Fibroblast of skin of left quadriceps (primary cell): ENCODE data around the gene HNRNPK.
A peak's percentile ranks its signal among the peaks of the same experiment; 100 is the strongest.

Experiments
- DNase-seq, 2 experiments: peaks; one replicate each; pipeline ENCODE4 v3.0.0-alpha.2; 2013; ENCODE audit warnings: low read depth in 2 of 2

The HNRNPK gene

DNA sequence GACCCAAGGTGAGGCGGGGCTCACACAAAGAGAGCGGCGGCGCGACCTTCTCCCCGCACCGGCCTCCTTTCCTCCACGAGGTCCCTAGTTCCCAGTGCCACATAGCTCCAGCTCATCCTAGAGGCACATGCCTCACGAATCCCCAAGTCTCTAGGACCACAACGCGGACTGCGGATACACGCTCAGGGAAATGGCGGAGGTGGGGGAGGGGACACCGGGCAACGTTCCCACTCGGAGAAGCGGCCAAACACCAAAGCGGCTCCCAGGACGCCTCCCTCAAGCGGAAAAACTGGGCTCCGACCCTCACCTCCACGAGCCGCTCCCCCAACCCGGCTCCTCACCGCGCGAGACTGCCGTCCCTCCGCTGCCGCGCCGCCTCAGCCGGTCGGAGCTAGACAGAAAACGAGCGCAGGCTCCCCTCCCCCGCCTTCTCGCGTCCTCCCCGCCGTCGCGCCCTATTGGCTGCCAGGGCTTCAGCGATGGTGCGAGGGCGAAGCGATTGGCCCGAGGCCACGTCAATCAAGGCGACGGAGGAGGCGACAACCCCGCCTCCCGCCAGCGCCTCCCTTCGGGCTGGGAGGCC, at the start of gene HNRNPK:
Gene HNRNPK, minus strand, starts transcription at position 404 of the 583 bp plus-strand sequence. CDS start 1,963 bp downstream, outside the sequence.
- DNase-seq: peak; percentile 98

DNA sequence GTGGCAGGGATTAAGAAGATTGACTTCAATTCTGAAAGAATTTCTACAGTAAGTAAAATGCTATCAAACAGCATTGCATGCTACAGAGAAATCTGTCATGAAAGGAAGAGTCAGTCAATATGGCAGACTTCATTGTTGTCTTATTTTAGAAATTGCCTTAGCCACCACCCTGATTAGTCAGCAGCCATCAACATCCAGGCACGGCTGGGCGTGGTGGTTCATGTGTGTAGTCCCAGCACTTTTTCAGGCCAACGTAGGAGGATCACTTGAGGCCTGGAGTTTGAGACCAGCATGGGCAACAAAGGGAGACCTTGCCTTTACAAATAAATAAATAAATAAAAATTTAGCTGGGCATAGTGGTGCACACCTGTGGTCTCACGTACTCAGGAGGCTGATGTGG, 47.2 kb upstream of the HNRNPK start:
- DNase-seq: no peak

- DNase-seq: no peak
Measured at GRCh38 chr9:84024041-84024575, 44.1 kb upstream of the HNRNPK start.

DNA sequence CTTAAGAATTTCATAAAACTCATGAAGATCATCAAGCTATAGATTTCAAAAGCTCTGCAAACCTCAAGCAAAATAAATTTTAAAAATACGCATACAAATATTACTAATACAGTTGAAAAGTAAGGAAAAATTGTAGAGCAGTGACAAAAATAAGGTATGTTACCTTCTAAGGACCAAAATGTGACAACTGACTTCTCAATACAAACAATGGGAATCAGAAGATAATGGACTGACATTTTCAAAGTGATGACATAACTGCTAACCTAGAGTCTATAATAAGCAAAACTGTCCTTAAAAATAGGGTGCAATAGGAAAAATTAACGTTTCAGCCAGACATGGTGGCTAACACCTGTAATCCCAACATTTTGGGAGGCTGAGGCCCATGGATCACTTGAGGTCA, 27.6 kb upstream of the HNRNPK start:
- no peak for DNase-seq

DNA sequence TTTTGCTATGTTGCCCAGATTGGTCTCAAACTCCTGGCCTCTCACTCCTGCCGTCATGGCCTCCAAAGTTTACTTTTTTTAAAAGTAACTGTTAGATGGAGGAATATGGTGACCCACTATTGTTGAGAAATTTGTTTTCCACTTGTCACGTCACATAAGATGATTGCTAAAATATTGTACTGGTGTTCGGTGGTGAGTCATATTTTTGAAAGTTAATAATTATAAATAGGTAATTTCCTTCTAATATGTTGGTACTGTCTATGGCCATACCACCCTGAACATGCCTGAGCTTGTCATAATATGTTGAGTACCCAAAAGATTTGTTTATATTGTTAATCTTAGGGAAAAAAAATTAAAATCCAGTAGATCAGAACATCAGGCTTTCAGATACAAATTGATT, 23.2 kb upstream of the HNRNPK start:
- DNase-seq: no peak

DNA sequence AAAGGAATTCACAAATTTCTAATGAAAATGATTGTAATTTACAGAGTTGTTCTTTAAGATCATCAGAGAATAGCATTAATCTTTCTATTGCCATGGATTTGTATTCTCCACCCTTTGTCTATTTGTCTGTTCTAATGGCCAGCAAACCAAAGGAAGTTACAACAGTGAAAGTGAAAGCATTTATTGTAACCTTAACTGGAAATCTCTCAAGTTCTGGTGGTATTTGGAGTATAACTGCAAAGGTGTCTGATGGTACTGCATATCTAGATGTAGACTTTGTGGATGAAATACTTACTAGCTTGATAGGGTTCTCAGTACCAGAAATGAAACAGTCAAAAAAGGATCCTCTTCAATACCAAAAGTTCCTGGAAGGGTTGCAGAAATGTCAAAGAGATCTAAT, 22.3 kb upstream of the HNRNPK start:
- no peak for DNase-seq

DNA sequence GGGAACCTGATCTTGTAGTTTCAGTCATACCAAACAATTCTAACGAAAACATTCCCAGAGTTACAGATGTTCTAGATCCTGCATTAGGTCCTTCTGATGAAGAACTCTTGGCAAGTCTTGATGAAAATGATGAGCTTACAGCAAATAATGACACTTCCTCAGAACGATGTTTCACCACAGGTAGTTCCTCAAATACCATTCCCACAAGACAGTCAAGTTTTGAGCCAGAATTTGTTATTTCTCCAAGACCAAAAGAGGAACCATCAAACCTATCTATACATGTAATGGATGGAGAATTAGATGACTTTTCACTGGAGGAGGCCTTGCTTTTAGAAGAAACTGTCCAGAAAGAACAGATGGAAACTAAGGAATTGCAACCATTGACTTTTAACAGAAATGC, 21.6 kb upstream of the HNRNPK start:
- DNase-seq: no peak

GRCh38 chr9:84000186-84000585, 20.2 kb upstream of the HNRNPK start:
- peak in 1 of 2 experiments; percentile 30 for DNase-seq

GRCh38 chr9:83999141-83999918, 19.3 kb upstream of the HNRNPK start:
- no peak for DNase-seq

DNA sequence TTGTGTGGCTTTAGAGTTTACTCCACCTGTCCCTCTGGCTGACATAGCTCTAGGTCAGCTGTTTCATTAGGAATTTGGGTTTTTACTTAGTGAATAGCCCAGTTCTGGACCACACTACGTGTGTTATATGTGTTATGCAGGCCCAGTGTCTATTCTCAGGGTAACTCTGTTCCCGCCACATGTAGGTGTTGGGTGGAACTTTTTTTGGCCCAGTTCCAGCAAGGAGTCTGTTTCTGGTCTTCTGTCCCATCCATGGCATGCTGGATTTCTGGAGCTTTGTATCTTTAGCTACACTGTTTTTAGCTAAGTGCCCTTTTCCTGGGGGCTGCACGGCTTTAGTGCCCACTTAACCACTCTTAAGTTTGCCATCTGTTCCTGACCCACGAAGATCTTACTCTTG, 16.1 kb upstream of the HNRNPK start:
- no peak for DNase-seq

- no peak for DNase-seq
Measured at GRCh38 chr9:83992901-83993300, 12.9 kb upstream of the HNRNPK start.

DNA sequence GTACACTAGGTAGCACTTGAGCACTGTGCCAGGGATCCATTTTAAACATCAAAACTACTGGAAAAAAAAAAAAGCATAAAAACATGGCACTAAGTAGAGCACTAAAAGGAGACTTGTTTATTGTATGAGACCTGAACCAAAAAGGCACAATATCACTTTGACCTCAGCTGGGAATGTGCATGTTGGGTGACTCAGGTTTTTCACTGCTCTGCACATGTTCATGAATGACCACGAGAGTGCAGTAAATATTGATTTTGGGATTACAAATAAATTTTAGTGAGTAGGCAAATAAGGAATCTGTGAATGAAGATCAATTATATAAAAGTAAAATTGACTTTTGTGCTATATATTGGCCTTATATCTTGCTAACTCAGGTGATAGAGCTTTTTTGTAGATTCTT, 12.4 kb upstream of the HNRNPK start:
- DNase-seq: no peak

GRCh38 chr9:83991355-83991754, 11.3 kb upstream of the HNRNPK start:
- DNase-seq: no peak

- DNase-seq: no peak
Measured at GRCh38 chr9:83988411-83988810, 8.4 kb upstream of the HNRNPK start.

DNA sequence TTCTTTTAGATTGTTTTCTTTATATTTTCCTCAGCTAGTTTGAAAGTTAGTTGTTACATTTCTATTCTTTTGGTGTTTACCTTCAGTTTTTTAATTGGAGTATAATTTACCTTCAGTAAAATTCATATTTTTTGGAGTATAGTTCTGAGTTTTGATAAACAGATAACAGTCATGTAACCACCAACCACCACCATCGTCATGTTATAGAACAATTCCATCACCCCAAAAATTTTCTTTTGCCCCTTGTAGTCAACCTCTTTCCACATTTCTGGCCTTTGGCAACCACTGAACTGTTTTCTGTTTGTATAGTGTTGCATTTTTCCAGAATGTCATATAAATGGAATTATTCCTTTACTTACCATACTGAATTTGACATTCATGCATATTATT, 7.4 kb upstream of the HNRNPK start:
- no peak for DNase-seq

DNA sequence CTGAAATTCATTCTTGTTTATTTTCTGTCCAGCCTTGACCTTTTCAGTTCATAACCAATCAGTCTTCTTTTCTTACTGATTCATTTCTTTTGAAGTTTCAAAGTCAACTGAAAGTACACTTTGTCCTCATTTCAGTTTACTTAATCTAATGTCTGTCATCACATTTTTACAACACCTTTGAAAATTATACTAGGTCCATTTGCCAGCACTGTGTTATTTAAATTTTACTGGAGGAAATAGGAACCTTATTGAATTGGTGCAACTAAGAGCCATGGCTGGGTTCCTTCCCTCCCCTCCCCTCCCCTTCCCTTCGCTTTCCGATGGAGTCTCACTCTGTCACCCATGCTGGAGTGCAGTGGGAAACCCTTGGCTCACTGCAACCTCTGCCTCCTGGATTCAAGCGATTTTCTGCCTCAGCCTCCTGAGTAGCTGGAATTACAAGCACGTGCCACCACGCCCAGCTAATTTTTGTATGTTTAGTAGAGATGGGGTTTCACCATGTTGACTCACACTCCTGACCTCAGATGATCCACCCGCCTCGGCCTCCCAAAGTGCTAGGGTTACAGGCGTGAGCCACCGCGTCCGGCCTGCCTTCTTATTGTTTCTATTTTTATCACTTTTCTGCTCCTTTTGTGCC, 6.9 kb upstream of the HNRNPK start:
- no peak for DNase-seq

DNA sequence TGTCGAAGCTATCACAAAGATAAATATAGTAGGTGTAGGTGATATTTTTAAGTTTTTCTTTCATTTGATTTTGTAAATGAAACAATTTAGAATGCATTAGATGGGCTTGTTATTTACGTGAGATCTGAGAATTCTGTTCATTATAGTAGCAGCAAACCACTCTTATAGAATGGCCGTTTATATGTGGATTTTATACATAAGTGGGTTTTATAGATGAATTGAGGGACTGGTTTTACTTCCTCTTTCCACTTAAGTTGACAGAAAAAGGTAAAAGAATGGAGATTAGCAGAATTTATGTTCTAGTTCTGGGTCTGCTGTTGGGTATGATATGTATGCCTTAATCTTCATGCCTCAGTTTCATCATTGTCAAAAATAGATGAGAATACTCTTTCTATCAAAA, 6.2 kb upstream of the HNRNPK start:
- no peak for DNase-seq

GRCh38 chr9:83981126-83981871, 1.3 kb upstream of the HNRNPK start:
- DNase-seq: no peak

DNA sequence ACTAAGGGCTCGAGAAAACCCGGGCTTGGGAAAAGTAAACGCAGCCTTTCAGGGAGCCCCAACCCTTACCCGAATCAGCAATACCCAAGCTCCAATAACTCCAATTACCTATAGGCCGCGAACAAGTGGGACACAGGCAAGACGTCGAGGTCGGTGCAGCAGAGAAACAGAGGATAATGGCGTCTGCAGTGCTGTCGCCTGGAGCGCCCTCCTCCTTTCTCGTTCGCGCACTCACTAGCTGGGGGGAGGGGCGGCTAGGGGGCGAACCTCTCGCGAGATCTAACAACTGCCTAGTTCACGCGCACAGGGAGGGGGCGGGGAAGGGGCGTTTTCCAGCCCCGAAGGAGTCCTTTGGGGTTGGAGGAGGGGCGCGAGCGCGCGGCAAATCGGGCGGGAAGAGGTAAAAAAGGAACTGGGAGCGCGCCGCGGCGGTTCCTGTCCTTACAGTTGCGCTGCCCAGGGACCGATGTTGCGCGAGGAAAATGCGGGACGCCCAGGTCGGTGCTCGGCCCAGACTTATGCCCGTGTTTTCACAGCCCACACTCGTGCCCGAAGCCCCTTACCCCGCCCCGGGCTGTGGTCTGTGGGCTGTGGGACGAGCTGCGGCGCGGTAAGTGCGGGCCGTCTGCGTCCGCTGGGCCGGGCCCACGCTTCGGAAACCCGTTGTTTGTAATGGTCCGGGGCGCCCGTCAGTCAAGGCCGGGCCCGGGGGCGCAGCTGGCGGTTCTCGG, 545 bp upstream of the HNRNPK start, which contains the start of gene RMI1:
Gene RMI1, plus strand, starts transcription at position 411 of the 731 bp plus-strand sequence. CDS start 20,182 bp downstream, outside the sequence.
- DNase-seq: peak; percentile 98

DNA sequence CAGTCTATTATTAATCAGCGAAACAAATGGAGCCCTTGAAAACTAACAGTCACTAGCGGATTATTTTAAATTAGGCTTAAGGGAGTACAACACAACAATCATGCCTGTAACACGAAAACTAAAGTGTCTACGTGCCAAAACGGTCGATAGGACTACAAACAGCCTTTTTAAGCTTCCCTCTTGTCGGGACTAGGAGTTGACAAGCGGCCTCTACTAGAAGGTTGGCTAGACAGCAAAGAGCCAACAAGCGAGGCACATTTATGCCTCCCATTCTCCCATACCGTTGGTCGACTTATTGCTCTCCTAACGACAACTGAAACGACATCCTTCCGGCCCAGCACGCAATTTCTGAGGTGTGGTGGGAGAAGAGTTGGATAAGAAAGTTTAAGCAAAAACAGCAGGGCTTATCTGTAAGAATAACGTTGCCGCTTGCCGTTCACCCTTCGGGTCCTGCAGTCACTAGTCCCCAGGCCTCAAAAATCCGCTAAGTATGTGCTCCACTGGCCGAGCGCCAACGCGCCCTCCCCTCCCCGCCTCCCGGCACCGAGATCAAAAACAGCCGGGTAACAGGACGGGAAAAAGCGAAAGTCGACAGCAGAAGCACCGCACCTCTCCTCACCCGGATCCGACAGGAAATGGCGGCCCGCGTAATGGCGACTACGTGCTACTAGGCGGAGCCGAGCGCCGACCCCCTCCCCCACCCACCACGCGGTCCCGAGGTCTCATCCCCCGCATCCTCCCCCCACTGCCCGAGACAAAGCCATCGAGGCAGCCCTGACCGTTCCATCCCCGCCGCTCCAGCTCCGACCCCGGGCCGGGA, 813 bp downstream of the HNRNPK start:
- peak; percentile 54 to 64 for DNase-seq
